GM19193 (cell line): ENCODE results near the gene NFS1.
A peak's percentile ranks its signal among the peaks of the same experiment; 100 is the strongest.

Experiments used
- POLR2A ChIP-seq: IDR thresholded peaks from 4 replicates; pipeline ENCODE4 v1.6.1; 2011; ENCODE audit not compliant: insufficient read depth, insufficient read length; ENCODE audit errors: extremely low read depth

The NFS1 gene

DNA sequence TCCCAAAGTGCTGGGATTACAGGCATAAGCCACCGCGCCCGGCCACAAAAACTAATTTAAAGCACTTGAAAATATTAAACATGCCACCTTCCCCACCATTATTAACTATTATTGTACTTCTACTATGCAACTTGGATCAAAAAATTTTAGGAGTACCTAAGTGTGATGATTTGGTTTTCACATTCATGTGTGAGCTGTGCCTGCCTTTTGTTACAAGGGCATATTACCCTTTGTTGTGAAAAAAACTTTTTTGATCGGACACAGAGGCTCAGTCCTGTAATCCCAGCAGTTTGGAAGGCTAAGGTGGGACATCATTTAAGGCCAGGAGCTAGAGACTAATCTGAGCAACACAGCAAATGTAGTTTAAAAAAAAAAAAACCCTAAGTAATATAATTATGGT is 17.2 kb upstream of the NFS1 start:
- no peak for TF ChIP-seq POLR2A

GRCh38 chr20:35715652-35716051 is 16.5 kb upstream of the NFS1 start:
- no peak for TF ChIP-seq POLR2A

DNA sequence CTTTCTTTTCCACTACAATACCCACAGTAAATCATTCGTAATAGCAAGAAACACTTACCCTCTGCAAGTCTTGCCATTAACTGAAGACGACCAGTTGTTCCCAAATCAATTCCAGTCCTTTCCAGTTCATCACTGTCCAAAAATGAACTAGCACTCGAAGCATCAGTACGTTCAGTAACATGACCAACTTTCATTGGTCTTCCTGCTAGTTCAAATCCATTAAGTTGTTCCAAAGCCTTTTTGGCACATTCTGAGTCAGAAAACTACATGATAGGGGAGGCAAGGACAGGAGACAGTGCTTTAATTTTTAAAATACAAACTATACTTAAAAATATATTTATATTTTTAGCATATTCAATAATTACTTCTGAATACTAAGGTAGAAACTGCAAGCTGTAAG is 15.0 kb upstream of the NFS1 start:
- no peak for TF ChIP-seq POLR2A

GRCh38 chr20:35711588-35712209 is 12.5 kb upstream of the NFS1 start:
- no peak for TF ChIP-seq POLR2A

DNA sequence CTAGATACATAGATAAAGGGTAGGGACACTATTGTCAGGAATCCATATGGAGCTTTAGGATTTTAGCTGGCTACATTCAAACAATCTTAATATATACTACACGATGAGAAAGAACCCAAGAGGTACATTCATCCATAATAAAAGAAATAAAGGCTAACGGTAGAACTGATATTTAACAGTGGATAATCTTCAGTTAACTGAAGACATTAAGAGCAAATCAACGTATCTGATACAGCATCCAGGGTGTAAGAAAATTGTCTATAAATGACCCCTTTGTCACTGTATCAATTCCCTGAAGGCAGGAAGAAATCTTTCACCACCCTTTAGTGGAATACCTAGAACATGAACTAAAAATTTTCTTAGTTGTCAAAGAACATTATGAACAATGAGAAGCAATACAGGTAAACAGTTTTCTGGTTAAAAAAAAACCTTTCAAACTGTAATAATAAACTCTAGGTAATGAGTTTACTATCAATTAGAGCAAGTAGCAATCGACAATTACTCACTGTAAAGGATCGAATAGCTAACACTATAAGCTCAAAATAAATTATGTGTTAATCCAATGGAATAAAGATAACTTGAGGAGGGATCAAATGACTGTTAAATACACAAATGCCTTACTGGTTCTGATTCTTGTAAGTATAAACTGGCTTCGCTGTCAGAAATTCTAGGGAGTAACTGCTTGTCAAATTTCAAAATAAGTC is 11.9 kb upstream of the NFS1 start:
- no peak for TF ChIP-seq POLR2A

DNA sequence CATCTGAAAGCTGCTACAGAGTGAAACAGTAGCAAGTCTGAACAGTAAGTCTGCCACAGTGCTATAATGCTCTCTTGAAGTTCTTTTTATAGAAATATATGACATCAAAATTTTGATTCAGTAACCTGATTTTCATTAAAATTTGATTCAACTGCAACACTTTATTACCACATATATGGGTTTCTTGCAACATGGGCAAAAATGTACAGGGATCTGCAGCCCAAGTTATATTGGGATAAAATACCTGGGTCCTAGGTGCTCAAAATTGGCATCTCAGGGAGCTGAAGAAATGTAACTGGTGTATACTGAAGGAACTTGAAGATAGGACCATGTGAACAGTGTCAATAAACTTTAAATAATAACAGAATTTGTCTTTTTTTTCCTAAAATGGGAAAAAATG is 10.9 kb upstream of the NFS1 start:
- TF ChIP-seq POLR2A, result no peak

DNA sequence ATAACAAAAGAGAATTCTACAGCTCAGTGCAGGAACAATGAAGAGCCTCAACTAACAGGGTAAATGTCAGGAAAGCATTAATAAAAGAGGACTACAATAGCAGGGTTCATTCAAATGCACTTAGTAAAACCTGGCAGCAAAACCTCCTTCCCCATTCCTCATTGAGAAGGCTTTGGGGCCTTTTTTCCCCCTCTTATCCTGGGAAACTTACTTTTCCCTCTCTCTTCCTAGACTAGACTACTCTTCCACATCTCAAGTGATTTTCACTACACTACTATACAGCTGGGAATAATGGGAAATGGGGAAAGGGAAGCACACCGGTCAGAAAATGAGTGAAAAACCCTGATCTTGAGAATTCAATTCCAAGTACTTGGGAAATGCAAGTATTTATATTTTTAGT is 10.1 kb upstream of the NFS1 start:
- no peak for TF ChIP-seq POLR2A

DNA sequence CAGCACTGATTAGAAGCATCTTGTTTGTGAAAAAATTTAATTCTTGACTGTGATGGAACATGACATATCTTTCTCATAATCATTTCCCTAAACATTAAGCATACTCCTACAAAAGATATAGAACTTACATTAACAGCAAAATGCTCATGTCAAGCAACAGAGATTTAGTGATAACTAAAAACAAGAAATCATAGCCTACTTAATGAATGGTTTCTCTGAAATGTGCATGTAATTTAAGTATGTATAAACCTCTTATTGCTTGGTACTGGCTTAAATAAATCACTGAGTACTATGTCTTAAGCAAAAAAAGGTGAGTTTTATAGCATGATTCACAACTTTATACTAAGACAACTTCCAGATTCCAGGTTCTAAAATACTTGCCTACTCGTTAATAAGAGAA is 9.3 kb upstream of the NFS1 start:
- TF ChIP-seq POLR2A, result no peak

DNA sequence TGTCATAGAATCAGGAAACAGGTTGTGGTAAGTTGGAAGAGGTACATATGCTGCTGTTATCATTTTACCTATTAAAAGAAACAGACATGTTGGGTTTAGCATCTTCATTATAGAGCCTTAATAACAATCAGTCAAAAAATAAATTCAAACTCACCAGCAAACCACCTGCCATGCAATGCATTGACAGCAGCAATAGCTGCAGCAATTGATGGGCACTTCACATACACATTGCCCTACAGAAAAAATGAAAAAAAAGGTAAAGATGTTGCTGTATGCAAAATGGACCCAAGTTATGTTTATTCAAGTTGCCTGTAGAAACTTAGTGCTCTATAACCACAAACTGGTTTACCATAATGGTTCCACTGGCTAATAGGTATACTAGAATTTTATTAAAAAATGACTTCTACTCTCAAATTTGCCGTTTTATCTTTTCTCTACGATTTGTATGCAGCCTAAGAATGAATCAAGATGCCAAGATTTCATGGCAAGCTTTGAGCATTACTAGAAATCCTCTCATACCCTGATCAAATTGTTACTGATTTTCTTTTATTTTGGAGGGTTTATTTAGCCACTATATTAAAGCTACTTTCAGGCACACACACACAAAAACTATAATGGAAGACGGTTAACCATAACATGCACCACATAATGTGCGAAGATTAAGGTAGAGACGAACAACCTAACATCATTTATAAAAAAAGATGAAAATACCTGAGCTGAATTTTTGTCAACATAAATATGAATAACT is 5.5 kb upstream of the NFS1 start:
- TF ChIP-seq POLR2A, result no peak

DNA sequence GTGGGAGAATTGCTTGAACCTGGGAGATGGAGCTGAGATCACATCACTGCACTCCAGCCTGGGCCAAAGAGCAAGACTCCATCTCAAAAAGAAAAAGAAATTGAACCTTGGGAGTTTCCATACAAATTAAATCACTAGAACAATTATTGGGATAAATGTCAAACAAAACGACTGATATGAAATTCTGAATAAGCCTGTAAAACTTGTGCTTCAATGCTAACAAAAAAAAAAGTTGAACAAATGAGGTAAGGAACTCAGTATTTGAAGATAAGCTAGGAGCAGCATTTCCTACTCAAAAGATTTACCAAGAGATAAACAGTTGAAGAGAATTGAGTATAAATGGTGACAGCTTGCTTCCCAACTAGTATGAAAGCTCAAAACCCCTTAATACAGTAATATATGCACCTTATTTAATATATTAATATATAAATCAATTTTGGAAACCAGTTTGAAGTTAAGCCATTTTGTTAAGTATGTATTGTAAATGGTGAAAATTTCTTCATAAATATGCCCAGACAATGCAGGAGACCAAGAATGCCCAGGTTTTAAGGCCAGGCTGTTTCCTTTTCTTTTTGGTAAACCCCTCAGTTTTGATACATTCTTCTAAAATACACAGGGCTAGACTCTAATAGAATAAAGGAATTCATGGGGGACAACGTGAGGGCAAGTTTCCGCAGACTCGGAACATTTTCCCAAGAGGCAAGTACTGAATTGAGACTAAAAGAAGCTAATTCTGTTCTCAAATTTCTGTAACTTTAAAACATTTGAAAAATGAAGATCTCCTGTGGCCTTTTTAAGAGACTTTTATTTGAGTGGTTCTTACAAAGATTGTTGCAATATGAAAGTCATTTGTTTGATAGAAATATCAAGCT is 3.9 kb upstream of the NFS1 start:
- no peak for TF ChIP-seq POLR2A

GRCh38 chr20:35702051-35702823 is 3.1 kb upstream of the NFS1 start:
- peak; percentile 26 for TF ChIP-seq POLR2A

- peak; percentile 10 for TF ChIP-seq POLR2A
Measured at GRCh38 chr20:35700625-35701148, 1.5 kb upstream of the NFS1 start.

DNA sequence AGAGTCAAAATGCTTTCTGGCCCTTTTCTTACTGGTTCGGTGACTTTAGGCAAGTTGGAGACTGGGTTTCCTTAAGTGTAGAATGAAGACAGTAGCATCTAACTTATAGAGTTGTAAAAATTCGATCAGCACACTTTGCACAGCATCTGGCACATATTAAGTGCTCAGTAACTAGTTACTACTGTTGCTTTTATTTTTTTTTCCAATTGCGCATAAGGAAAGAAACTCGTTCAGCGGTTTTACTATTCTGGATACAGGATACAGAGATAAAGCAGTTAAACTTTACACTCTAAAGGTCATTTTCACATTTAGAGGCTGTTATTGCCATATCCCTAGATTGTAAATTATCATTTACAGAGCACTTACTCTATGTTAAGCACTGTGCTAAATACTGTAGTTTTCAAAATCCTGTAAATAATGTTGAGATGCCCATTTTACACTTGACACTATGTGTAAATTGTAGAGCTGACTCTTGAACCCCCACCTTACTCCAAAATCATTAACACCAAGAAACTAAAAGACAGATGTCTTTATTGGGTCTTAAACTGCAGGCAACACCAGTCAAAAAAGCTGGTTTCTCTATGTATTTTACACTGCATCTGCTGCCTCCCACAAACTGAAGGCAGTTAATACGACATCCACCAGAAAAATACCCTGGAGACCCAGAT is 939 bp upstream of the NFS1 start:
- no peak for TF ChIP-seq POLR2A

- TF ChIP-seq POLR2A, result no peak
Measured at GRCh38 chr20:35698298-35699126, 640 bp downstream of the NFS1 start.
